Uterus (tissue), 2 donors: ENCODE measurements around the gene ADAMTSL1.

Experiments used
- POLR2A ChIP-seq, 2 donors: fragments of 450-650 bp; IDR thresholded peaks; one replicate each; pipeline ENCODE4 v1.6.1; 2016; ENCODE audit warnings: antibody characterized with exemption in 2 of 2, mild to moderate bottlenecking in 1 of 2, moderate library complexity in 1 of 2
- TF ChIP-seq, protein P1 (sequence below), 4 experiments: fragments of 200-600 bp in 2 of 4; fragments of 450-650 bp in 2 of 4; sonication (generic) in 2 of 4; IDR thresholded peaks; one replicate each; pipeline ENCODE4 v1.5.1; 2016 to 2019; ENCODE audit warnings: antibody characterized with exemption in 4 of 4, mild to moderate bottlenecking in 2 of 4, moderate library complexity in 1 of 4

DNA sequence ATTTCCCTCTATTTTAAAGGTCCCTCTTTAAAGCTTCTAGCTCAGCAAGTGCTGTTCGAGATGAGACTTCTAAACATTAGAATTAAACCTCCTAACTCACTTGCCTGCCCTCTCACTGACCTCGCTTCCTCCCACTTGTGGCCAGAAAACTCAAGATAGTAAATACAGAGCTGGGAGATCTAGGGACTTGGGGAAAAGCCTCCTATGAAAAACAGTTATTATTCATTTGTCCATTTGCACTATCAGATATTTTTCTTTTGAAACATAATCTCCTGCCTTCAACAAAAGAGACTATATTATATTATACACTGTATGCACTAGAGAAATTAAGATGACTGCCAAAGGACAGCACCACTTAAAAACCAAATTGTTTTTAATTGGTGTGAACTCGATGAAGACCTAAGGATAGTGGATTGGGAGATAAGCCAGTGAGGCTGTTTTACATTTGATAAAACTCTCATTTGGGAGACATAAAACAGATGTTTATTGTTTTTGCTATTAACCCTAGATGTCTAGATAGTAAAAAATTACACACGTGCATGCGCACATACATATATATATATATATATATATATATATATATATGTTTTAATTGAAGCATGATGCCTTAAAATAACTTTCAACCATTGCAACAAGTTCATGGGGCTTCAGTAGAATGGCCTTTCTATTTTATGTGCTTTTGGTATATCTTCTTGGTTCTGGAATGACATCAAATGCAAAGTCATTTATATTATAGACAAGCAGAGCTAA lies 229.4 kb downstream of the ADAMTSL1 start:
- TF ChIP-seq, protein P1, sequence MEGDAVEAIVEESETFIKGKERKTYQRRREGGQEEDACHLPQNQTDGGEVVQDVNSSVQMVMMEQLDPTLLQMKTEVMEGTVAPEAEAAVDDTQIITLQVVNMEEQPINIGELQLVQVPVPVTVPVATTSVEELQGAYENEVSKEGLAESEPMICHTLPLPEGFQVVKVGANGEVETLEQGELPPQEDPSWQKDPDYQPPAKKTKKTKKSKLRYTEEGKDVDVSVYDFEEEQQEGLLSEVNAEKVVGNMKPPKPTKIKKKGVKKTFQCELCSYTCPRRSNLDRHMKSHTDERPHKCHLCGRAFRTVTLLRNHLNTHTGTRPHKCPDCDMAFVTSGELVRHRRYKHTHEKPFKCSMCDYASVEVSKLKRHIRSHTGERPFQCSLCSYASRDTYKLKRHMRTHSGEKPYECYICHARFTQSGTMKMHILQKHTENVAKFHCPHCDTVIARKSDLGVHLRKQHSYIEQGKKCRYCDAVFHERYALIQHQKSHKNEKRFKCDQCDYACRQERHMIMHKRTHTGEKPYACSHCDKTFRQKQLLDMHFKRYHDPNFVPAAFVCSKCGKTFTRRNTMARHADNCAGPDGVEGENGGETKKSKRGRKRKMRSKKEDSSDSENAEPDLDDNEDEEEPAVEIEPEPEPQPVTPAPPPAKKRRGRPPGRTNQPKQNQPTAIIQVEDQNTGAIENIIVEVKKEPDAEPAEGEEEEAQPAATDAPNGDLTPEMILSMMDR (IDR thresholded peaks at IDR 0.05), result peak in 1 of 4 experiments; percentile 5
- no peak for TF ChIP-seq POLR2A (IDR thresholded peaks at IDR 0.05)
